OCI-LY1 (cell line): ENCODE measurements around the gene CPEB1.
"Not testable (repeated sequence)": the region's sequence is repeated elsewhere in the genome, so short reads cannot be mapped to it uniquely, and the experiment has no call there.

Source experiments
- CTCF ChIP-seq: fragments of 200-600 bp; sonication (generic), shearing (Covaris generic); IDR thresholded peaks from 2 replicates; pipeline ENCODE4 v1.5.1; 2017; ENCODE audit warnings: mild to moderate bottlenecking, antibody characterized with exemption, low read length, moderate library complexity, mixed read lengths
- EZH2 ChIP-seq: fragments of 200-600 bp; sonication (generic), shearing (Covaris generic); IDR thresholded peaks from 2 replicates; pipeline ENCODE4 v1.8.0; 2017; ENCODE audit warnings: borderline replicate concordance, mixed run types, mild to moderate bottlenecking, antibody characterized with exemption, low read length, moderate library complexity, mixed read lengths

DNA sequence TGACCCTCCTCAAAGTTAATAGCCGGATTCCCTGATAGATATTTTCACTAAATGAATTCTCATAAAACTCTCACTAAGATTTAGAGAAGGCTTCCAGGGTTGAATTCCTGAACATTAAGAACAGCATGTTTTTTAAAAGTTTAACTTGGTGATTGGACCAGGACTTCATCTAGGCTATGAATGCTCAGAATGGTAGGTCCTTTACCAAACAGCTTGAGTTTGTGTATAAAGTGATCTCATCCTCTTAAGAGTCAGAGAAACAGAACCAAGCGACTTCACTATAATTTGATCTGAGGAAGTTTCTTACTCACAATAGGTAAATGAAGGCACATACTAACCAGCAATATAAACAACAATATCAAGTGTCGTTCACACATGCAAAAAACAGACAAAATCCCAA, 143.1 kb downstream of the CPEB1 start:
- not testable (repeated sequence) for TF ChIP-seq CTCF, EZH2
